Stomach (tissue), 9 donors: ENCODE measurements around the gene HNRNPAB. TPM values are rescaled to one million over a fixed set of nuclear protein-coding genes. Genes with fewer than 3 reads are reported as not detected.

Experiments used
- DNase-seq, 2 donors: peaks; one replicate each; pipeline versions ENCODE4 v3.0.0 to v3.0.0-alpha.2; 2013 to 2019
- H3K27ac ChIP-seq, 5 donors: fragments of 200-600 bp in 4 of 5; sonication (generic) in 4 of 5; one replicate each; pipeline ENCODE4 v1.5.1; 2013 to 2019; ENCODE audit warnings: mild to moderate bottlenecking in 1 of 5, moderate library complexity in 1 of 5
- H3K27me3 ChIP-seq, 3 donors: fragments of 200-600 bp; sonication (generic); one replicate each; pipeline ENCODE4 v1.5.1; 2017 to 2019; ENCODE audit warnings: mixed run types in 1 of 3
- H3K36me3 ChIP-seq, 4 donors: fragments of 200-600 bp; sonication (generic); 1 replicate in 3 of 4; 2 replicates in 1 of 4; pipeline ENCODE4 v1.5.1; 2016 to 2019
- H3K4me1 ChIP-seq, 4 donors: fragments of 200-600 bp; sonication (generic); one replicate each; pipeline ENCODE4 v1.5.1; 2016 to 2019
- H3K4me3 ChIP-seq, 4 donors: fragments of 200-600 bp; sonication (generic) in 3 of 4; one replicate each; pipeline ENCODE4 v1.5.1; 2016 to 2019; ENCODE audit warnings: mild to moderate bottlenecking in 1 of 4
- H3K9me3 ChIP-seq, 4 donors: fragments of 200-600 bp; sonication (generic); one replicate each; pipeline ENCODE4 v1.5.1; 2016 to 2019
- EP300 ChIP-seq: sonication (generic); formaldehyde crosslinking; IDR thresholded peaks from one replicate; pipeline ENCODE4 v1.6.1; 2017; ENCODE audit warnings: antibody characterized with exemption
- POLR2A ChIP-seq, 4 donors: fragments of 450-650 bp; IDR thresholded peaks; one replicate each; pipeline ENCODE4 v1.6.1; 2016; ENCODE audit warnings: antibody characterized with exemption in 4 of 4, control low read depth in 2 of 4, mild to moderate bottlenecking in 1 of 4, moderate library complexity in 1 of 4
- POLR2AphosphoS5 ChIP-seq, 3 donors: sonication (generic); formaldehyde crosslinking; IDR thresholded peaks; one replicate each; pipeline ENCODE4 v1.6.1; 2016; ENCODE audit warnings: antibody characterized with exemption in 3 of 3
- WGBS, 5 donors: extraction: QIAGEN DNeasy Blood & Tissue Kit in 3 of 5; methylation state at CpG; one replicate each; pipeline versions ENCODE4 v1.1.5 to v1.1.7; 2013 to 2018; 5-methylcytosine and 5-hydroxymethylcytosine counted together
- intact Hi-C: fragments of 100-400 bp; cut with DNase I; formaldehyde crosslinking; loops from one replicate; pipeline ENCODE4 v1.15.1; 2023; ENCODE audit warnings: low total_unique reads
- polyA plus RNA-seq, 3 donors: library from polyadenylated mRNA; stranded (reverse); fragments of 200-250 nt; gene quantifications; one replicate each; pipeline ENCODE4 v1.2.3, GENCODE V29; 2013
- total RNA-seq, 5 donors: library from RNA; depleted of rRNA; stranded (reverse); fragments of >200 nt; gene quantifications; one replicate each; pipeline versions ENCODE4 v1.1.0 to v1.2.3, GENCODE V29; 2014 to 2016
- TF ChIP-seq, protein P1 (sequence below), 7 experiments: fragments of 450-650 bp in 4 of 7; fragments of 200-600 bp in 3 of 7; sonication (generic) in 3 of 7; IDR thresholded peaks; one replicate each; pipeline ENCODE4 v1.5.1; 2016 to 2019; ENCODE audit warnings: antibody characterized with exemption in 7 of 7, control low read depth in 2 of 7, mild to moderate bottlenecking in 1 of 7
- donor health status: healthy with polysubstance abuse.
- donor health status: Bipolar disorder and iron deficiency.
- donor health status: healthy.

The HNRNPAB gene
- total and polyA plus RNA-seq, 8 donors = 25.1 to 327 (median 116) TPM

DNA sequence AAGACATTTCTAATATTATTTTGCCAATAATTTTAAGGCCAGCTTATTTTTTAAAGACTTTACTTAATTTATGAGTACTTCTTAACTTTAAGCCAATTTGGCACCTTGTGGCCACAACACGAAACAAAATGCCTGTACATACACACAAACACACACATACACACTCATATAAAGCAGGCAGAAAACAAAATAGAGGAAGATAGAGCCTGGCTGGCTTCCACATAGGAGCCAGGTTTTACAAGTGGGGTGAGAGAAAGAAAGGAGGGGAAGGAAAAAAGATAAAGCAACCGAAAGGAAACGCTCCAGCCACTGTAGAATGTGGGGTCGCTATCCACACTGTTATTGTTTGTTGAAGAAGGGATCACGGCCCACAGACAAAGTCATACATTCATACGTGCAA lies 27.5 kb upstream of the HNRNPAB start:
- TF ChIP-seq POLR2AphosphoS5 (IDR thresholded peaks at IDR 0.05) (no peak), POLR2A (IDR thresholded peaks at IDR 0.05) (no peak), EP300 (no peak)
- TF ChIP-seq, protein P1, sequence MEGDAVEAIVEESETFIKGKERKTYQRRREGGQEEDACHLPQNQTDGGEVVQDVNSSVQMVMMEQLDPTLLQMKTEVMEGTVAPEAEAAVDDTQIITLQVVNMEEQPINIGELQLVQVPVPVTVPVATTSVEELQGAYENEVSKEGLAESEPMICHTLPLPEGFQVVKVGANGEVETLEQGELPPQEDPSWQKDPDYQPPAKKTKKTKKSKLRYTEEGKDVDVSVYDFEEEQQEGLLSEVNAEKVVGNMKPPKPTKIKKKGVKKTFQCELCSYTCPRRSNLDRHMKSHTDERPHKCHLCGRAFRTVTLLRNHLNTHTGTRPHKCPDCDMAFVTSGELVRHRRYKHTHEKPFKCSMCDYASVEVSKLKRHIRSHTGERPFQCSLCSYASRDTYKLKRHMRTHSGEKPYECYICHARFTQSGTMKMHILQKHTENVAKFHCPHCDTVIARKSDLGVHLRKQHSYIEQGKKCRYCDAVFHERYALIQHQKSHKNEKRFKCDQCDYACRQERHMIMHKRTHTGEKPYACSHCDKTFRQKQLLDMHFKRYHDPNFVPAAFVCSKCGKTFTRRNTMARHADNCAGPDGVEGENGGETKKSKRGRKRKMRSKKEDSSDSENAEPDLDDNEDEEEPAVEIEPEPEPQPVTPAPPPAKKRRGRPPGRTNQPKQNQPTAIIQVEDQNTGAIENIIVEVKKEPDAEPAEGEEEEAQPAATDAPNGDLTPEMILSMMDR (IDR thresholded peaks at IDR 0.05) = no peak
- intact Hi-C loops = no loop called here
- H3K4me1 ChIP-seq = no peaks in the 10 kb centered on the region

DNA sequence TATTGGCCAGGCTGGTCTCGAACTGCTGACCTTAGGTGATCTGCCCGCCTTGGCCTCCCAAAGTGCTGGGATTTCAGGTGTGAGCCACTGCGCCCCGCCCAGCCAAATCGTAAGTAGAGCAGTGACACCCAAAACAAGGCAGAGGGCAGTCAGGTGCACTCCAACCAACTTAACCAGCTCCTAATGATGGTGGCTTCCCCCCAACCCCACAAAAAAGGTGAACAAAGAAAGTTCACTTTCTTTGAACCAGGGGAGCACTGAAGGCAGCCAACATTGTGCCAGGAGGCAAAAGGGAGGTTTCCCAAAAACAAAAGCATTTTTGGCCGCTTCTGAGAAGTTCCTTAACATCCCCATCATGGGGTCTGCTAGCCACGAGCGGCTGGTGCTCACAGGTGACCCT lies 26.8 kb upstream of the HNRNPAB start:
- DNase-seq = no peak

More for the DNA sequence above, 27.5 kb upstream of the HNRNPAB start:
- no peak overlapping the region for H3K4me3 ChIP-seq
- no peaks in the 10 kb centered on the region for H3K36me3 ChIP-seq
- peaks cover 0 to 8% (median 2%) of the 10 kb centered on the region in 4 donors for H3K9me3 ChIP-seq
- DNase-seq = no peak
- H3K27me3 ChIP-seq = peaks cover 0 to 10% (median 0%) of the 10 kb centered on the region in 3 donors
- 41 to 66% (median 54%) methylated on average over 6 of the region's 6 CpGs for WGBS, 5 donors
- H3K27ac ChIP-seq = no peak overlapping the region

DNA sequence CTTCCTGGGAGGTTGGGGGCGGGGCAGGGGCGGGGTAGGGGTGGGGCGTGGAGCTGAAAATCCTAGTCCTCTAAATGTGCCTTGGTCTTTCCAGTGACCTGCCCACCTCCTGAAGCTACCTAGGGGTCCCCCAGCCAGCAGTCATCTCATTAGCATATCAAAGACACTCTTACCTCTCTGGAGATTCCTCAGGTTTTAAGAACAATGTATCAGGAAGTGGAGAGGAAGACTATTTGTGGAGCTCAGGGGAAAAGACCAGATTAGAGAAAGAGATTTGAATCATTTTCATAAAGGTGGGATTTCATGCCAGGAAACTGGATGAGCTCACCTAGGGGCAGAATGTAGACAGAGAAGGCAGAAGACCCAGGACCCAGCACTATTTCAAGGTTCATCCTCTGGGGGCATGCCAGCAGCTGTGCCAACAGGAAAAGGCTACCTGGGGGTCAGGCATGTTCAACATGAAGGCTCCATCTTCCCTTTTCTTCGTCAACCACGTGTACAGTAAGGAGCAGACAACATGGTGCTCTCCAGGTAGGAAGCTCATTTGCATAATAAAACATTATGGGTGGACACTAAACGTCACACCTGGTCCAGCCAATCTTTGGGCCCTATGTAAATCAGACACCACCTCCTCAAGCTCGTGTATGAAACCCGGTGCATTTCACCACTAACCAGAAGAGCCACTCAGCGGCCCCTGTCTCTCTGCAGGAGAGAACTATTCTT lies 24.0 kb upstream of the HNRNPAB start:
- H3K9me3 ChIP-seq = peaks cover 0 to 8% (median 2%) of the 10 kb centered on the region in 4 donors
- H3K27ac ChIP-seq = no peak overlapping the region
- no peaks in the 10 kb centered on the region for H3K4me1 ChIP-seq
- TF ChIP-seq POLR2A (IDR thresholded peaks at IDR 0.05) (no peak), POLR2AphosphoS5 (IDR thresholded peaks at IDR 0.05) (no peak), EP300 (no peak)
- TF ChIP-seq, protein P1 (IDR thresholded peaks at IDR 0.05) = no peak
- peaks cover 0 to 10% (median 0%) of the 10 kb centered on the region in 3 donors for H3K27me3 ChIP-seq
- intact Hi-C loops = no loop called here
- no peaks in the 10 kb centered on the region for H3K36me3 ChIP-seq
- H3K4me3 ChIP-seq = no peak overlapping the region
- 31 to 41% (median 39%) methylated on average over 8 to 9 of the region's 9 CpGs for WGBS, 5 donors
- no peak for DNase-seq

More for the DNA sequence above, 26.8 kb upstream of the HNRNPAB start:
- H3K4me1 ChIP-seq = no peaks in the 10 kb centered on the region
- H3K27ac ChIP-seq = no peak overlapping the region
- H3K27me3 ChIP-seq = peaks cover 0 to 10% (median 0%) of the 10 kb centered on the region in 3 donors
- no peaks in the 10 kb centered on the region for H3K36me3 ChIP-seq
- TF ChIP-seq POLR2AphosphoS5 (IDR thresholded peaks at IDR 0.05) = no peak
- TF ChIP-seq, protein P1 (IDR thresholded peaks at IDR 0.05) = no peak
- no peak for TF ChIP-seq POLR2A (IDR thresholded peaks at IDR 0.05)
- no peak for TF ChIP-seq EP300
- H3K9me3 ChIP-seq = peaks cover 0 to 8% (median 2%) of the 10 kb centered on the region in 4 donors
- H3K4me3 ChIP-seq = no peak overlapping the region
- 76 to 84% (median 80%) methylated on average over 8 of the region's 8 CpGs for WGBS, 5 donors
- intact Hi-C loops = no loop called here

DNA sequence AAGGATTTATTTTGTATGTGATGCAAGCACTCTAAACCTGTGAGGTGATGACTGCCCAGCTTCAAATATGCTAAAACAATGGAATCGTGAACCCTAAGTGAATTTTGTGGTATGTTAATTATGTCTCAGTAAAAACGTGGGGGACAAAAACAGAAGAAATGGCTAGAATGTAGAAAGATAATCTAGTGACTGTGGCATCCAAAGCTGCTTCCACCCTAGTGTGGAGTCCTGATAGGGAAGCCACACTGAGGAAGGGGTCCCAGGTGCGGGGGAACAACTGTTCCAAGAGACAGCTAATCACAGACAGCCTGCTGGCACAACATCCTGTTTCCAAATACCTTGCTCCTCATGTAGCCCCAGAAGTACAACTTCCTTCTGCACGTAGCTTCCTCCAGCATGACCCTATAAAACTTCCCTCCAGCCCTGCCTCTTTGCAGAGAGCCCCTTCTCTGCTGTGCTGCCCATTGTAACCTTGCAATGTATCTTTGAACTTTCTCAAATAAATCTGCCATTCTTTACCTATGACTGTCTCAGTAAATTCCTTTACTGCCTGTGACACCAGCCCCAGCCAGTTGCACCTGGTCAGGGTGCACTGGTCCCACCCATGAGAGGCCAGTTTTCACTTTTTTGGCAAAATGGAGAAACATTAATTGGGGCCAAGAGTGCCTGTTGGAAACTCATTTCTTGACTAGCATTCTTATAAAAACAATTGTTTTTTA lies 22.0 kb upstream of the HNRNPAB start:
- H3K36me3 ChIP-seq = no peaks in the 10 kb centered on the region
- WGBS, 5 donors = 38 to 49% (median 44%) methylated on average over 4 of the region's 4 CpGs
- peaks cover 0 to 10% (median 0%) of the 10 kb centered on the region in 3 donors for H3K27me3 ChIP-seq
- H3K9me3 ChIP-seq = peaks cover 0 to 8% (median 2%) of the 10 kb centered on the region in 4 donors
- no peak overlapping the region for H3K4me3 ChIP-seq
- intact Hi-C loops = no loop called here
- H3K27ac ChIP-seq = no peak overlapping the region
- TF ChIP-seq EP300 (no peak), POLR2A (IDR thresholded peaks at IDR 0.05) (no peak), POLR2AphosphoS5 (IDR thresholded peaks at IDR 0.05) (no peak)
- TF ChIP-seq, protein P1 (IDR thresholded peaks at IDR 0.05) = no peak
- DNase-seq = no peak
- H3K4me1 ChIP-seq = no peaks in the 10 kb centered on the region
